A549 treated with Hydrocortisone at 1 μM for 4 hours (cell line): ENCODE measurements around the gene STYX. TPM values are rescaled to one million over a fixed set of nuclear protein-coding genes. Genes with fewer than 3 reads are reported as not detected.

Experiments
- total RNA-seq: library from RNA; stranded (reverse); fragments of 200-300 nt; extraction: Qiagen RNA extraction; gene quantifications from 5 replicates; pipeline ENCODE4 v1.2.3, GENCODE V29; 2022

STYX gene, protein sequence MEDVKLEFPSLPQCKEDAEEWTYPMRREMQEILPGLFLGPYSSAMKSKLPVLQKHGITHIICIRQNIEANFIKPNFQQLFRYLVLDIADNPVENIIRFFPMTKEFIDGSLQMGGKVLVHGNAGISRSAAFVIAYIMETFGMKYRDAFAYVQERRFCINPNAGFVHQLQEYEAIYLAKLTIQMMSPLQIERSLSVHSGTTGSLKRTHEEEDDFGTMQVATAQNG
- 4.8 to 7.2 TPM (median 5.5 TPM) in 5 replicates for total RNA-seq

GRCh38 chr14:52729925-52730708 lies at the start of gene STYX:
Gene STYX, plus strand, starts transcription at chr14:52730166. Its CDS starts 309 bp downstream, at chr14:52730475.

GRCh38 chr14:52695481-52696091 lies 34.4 kb upstream of the STYX start, which contains the start of gene ERO1A:
Gene ERO1A, minus strand, starts transcription at chr14:52695558. Its CDS starts 77 bp downstream, at chr14:52695481.

GRCh38 chr14:52706724-52707706 lies 23.0 kb upstream of the STYX start, which contains the start of gene PSMC6:
Gene PSMC6, plus strand, starts transcription at chr14:52707200. Its CDS starts 20 bp downstream, at chr14:52707220.

DNA sequence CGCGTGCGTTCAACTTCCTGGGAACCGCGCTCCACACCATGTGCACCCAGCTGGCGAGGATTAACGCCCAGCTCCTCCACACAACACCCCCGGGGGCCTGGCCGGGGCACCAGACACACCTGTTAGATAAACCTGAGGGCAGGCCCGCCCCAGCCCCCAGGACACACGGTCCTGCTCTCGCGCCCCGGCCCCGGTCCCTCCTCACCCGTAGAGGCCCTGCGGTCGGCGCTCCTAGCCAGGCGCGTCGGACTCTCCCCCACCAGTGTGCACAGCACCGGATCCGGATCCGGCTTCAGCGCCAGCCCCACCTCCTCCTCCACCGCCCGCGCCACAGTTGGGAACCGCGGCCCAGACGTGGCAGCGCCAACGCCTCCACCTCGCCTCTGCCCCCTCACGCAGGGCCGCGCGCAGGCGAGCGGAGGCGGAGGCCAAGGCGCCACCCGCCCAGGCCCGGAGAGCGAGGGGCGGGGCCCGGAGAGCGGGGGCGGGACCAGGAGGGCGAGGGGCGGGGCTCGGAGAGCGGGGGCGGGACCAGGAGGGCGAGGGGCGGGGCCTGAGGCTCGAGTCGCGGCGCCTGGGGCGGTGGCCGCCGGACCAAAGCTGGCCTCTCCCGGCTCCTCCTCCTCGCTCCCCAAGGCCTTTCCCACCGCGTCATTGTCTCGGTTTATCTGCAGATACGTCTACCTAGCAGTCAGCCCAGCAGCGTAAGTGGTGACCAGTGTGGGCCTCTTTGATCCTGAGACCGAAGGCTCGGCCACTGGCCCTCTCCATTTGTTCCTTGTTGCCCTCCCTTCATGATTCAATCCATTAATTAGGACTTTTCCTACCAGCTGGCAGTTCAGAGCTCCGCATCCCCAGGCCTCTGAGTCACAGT lies 61.5 kb downstream of the STYX start, which contains the start of gene GNPNAT1:
Gene GNPNAT1, minus strand, starts transcription at position 385 of the 874 bp plus-strand sequence. CDS start 6,957 bp downstream, outside the sequence.

Other genes starting within 250 kb of the STYX start
- 0.92 to 1.4 TPM (median 0.98 TPM) in 5 replicates for gene TXNDC16, start 177.7 kb upstream of the STYX start, total RNA-seq
- gene GPR137C, start 177.3 kb upstream of the STYX start, total RNA-seq: 0.05 to 0.25 TPM (median 0.08 TPM) in 5 replicates
- gene ERO1A, start 34.6 kb upstream of the STYX start, total RNA-seq: 45.5 to 56.5 TPM (median 51.7 TPM) in 5 replicates
- gene PSMC6, start 23.0 kb upstream of the STYX start, total RNA-seq: 80.2 to 123 TPM (median 81.7 TPM) in 5 replicates
- gene GNPNAT1, start 61.4 kb downstream of the STYX start, total RNA-seq: 44.7 to 52.9 TPM (median 49.0 TPM) in 5 replicates
- gene FERMT2, start 220.9 kb downstream of the STYX start, total RNA-seq: 33.9 to 54.9 TPM (median 44.3 TPM) in 5 replicates